GM23338 (cell line): ENCODE data around the gene KCTD19.

Source experiments
- CREB1 ChIP-seq: fragments of 250-450 bp; sonication (Bioruptor Pico); IDR thresholded peaks from 2 replicates; pipeline ENCODE4 v1.5.0; 2020; ENCODE audit warnings: low read depth, mild to moderate bottlenecking, moderate library complexity
- EZH2 ChIP-seq: fragments of 200-600 bp; sonication (generic); IDR thresholded peaks from one replicate; pipeline ENCODE4 v1.8.0; 2017; ENCODE audit warnings: antibody characterized with exemption, mild to moderate bottlenecking, low read depth; ENCODE audit not compliant: unreplicated experiment
- EZH2phosphoT487 ChIP-seq: fragments of 200-600 bp; sonication (generic); IDR thresholded peaks from one replicate; pipeline ENCODE4 v1.8.1; 2018; ENCODE audit warnings: antibody characterized with exemption; ENCODE audit not compliant: unreplicated experiment
- JUNB ChIP-seq: IDR thresholded peaks from one replicate; pipeline ENCODE4 v1.6.1; 2016; ENCODE audit warnings: antibody characterized with exemption; ENCODE audit not compliant: unreplicated experiment
- POLR2AphosphoS5 ChIP-seq: IDR thresholded peaks from 2 replicates; pipeline ENCODE4 v1.6.1; 2016; ENCODE audit warnings: antibody characterized with exemption, low read depth
- REST ChIP-seq: IDR thresholded peaks from one replicate; pipeline ENCODE4 v1.6.1; 2018; ENCODE audit warnings: antibody characterized with exemption; ENCODE audit not compliant: unreplicated experiment
- STAT1 ChIP-seq: IDR thresholded peaks from one replicate; pipeline ENCODE4 v1.6.1; 2016; ENCODE audit warnings: antibody characterized with exemption; ENCODE audit not compliant: unreplicated experiment
- ZNF114 ChIP-seq: fragments of 250-450 bp; sonication (Bioruptor Pico); IDR thresholded peaks from 2 replicates; pipeline ENCODE4 v1.5.0; 2020; ENCODE audit warnings: mild to moderate bottlenecking, moderate library complexity
- ZNF331 ChIP-seq: fragments of 250-450 bp; sonication (Bioruptor Pico); IDR thresholded peaks from 2 replicates; pipeline ENCODE4 v1.5.0; 2020; ENCODE audit warnings: low read depth, mild to moderate bottlenecking, moderate library complexity
- TF ChIP-seq, protein P1 (sequence below): fragments of 250-450 bp; sonication (Bioruptor Pico); IDR thresholded peaks from 2 replicates; pipeline ENCODE4 v1.5.0; 2020; ENCODE audit warnings: mild to moderate bottlenecking, moderate library complexity
- TF ChIP-seq, protein P2 (sequence below), 2 experiments: fragments of 200-600 bp in 1 of 2; sonication (generic) in 1 of 2; conservative IDR thresholded peaks; 2 replicates each; pipeline versions ENCODE4 v1.5.1 to v1.6.1; 2016 to 2017; ENCODE audit warnings: antibody characterized with exemption in 2 of 2, low read depth in 2 of 2, mild to moderate bottlenecking in 2 of 2, moderate library complexity in 1 of 2
- TF ChIP-seq, protein P3 (sequence below): IDR thresholded peaks from 2 replicates; pipeline ENCODE4 v1.6.1; 2016; ENCODE audit warnings: antibody characterized with exemption

DNA sequence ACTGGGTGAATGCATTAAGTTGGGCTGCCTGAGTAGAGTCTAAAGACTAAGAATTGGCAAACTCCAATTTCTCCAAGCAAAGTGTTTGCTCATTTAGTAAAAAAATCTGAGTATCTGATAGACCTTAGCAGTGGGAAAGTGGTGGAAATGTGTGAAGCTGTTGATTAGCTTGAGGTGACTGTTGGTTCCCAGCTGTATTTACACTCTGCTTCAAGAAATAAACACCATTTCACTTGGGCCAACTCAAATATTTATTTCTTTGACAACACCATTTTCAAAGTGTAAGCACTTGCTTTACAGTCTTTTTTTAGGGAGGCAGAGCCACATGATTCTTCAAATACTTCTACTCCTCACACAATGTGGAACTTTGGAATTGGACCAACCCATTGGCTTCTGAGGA lies 8.7 kb downstream of the KCTD19 start:
- no peak for TF ChIP-seq JUNB
- TF ChIP-seq, protein P1, sequence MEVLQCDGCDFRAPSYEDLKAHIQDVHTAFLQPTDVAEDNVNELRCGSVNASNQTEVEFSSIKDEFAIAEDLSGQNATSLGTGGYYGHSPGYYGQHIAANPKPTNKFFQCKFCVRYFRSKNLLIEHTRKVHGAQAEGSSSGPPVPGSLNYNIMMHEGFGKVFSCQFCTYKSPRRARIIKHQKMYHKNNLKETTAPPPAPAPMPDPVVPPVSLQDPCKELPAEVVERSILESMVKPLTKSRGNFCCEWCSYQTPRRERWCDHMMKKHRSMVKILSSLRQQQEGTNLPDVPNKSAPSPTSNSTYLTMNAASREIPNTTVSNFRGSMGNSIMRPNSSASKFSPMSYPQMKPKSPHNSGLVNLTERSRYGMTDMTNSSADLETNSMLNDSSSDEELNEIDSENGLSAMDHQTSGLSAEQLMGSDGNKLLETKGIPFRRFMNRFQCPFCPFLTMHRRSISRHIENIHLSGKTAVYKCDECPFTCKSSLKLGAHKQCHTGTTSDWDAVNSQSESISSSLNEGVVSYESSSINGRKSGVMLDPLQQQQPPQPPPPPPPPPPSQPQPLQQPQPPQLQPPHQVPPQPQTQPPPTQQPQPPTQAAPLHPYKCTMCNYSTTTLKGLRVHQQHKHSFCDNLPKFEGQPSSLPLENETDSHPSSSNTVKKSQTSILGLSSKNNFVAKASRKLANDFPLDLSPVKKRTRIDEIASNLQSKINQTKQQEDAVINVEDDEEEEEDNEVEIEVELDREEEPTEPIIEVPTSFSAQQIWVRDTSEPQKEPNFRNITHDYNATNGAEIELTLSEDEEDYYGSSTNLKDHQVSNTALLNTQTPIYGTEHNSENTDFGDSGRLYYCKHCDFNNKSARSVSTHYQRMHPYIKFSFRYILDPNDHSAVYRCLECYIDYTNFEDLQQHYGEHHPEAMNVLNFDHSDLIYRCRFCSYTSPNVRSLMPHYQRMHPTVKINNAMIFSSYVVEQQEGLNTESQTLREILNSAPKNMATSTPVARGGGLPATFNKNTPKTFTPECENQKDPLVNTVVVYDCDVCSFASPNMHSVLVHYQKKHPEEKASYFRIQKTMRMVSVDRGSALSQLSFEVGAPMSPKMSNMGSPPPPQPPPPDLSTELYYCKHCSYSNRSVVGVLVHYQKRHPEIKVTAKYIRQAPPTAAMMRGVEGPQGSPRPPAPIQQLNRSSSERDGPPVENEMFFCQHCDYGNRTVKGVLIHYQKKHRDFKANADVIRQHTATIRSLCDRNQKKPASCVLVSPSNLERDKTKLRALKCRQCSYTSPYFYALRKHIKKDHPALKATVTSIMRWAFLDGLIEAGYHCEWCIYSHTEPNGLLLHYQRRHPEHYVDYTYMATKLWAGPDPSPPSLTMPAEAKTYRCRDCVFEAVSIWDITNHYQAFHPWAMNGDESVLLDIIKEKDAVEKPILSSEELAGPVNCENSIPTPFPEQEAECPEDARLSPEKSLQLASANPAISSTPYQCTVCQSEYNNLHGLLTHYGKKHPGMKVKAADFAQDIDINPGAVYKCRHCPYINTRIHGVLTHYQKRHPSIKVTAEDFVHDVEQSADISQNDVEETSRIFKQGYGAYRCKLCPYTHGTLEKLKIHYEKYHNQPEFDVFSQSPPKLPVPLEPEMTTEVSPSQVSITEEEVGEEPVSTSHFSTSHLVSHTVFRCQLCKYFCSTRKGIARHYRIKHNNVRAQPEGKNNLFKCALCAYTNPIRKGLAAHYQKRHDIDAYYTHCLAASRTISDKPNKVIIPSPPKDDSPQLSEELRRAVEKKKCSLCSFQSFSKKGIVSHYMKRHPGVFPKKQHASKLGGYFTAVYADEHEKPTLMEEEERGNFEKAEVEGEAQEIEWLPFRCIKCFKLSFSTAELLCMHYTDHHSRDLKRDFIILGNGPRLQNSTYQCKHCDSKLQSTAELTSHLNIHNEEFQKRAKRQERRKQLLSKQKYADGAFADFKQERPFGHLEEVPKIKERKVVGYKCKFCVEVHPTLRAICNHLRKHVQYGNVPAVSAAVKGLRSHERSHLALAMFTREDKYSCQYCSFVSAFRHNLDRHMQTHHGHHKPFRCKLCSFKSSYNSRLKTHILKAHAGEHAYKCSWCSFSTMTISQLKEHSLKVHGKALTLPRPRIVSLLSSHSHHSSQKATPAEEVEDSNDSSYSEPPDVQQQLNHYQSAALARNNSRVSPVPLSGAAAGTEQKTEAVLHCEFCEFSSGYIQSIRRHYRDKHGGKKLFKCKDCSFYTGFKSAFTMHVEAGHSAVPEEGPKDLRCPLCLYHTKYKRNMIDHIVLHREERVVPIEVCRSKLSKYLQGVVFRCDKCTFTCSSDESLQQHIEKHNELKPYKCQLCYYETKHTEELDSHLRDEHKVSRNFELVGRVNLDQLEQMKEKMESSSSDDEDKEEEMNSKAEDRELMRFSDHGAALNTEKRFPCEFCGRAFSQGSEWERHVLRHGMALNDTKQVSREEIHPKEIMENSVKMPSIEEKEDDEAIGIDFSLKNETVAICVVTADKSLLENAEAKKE, result no peak
- TF ChIP-seq, protein P2, sequence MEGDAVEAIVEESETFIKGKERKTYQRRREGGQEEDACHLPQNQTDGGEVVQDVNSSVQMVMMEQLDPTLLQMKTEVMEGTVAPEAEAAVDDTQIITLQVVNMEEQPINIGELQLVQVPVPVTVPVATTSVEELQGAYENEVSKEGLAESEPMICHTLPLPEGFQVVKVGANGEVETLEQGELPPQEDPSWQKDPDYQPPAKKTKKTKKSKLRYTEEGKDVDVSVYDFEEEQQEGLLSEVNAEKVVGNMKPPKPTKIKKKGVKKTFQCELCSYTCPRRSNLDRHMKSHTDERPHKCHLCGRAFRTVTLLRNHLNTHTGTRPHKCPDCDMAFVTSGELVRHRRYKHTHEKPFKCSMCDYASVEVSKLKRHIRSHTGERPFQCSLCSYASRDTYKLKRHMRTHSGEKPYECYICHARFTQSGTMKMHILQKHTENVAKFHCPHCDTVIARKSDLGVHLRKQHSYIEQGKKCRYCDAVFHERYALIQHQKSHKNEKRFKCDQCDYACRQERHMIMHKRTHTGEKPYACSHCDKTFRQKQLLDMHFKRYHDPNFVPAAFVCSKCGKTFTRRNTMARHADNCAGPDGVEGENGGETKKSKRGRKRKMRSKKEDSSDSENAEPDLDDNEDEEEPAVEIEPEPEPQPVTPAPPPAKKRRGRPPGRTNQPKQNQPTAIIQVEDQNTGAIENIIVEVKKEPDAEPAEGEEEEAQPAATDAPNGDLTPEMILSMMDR (conservative IDR thresholded peaks at IDR 0.05; ENCODE audit: low read depth in 2 of 2), result no peak
- no peak for TF ChIP-seq POLR2AphosphoS5
- TF ChIP-seq EZH2, result no peak
- TF ChIP-seq CREB1 (CRISPR knock-in tag), result no peak
- TF ChIP-seq REST, result no peak
- TF ChIP-seq EZH2phosphoT487, result no peak
- no peak for TF ChIP-seq ZNF114 (CRISPR knock-in tag)
- TF ChIP-seq, protein P3, sequence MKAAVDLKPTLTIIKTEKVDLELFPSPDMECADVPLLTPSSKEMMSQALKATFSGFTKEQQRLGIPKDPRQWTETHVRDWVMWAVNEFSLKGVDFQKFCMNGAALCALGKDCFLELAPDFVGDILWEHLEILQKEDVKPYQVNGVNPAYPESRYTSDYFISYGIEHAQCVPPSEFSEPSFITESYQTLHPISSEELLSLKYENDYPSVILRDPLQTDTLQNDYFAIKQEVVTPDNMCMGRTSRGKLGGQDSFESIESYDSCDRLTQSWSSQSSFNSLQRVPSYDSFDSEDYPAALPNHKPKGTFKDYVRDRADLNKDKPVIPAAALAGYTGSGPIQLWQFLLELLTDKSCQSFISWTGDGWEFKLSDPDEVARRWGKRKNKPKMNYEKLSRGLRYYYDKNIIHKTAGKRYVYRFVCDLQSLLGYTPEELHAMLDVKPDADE, result no peak
- no peak for TF ChIP-seq STAT1
- no peak for TF ChIP-seq ZNF331 (CRISPR knock-in tag)
